GM12878 (cell line): ENCODE results near the gene MXD1. TPM values are rescaled to one million over a fixed set of nuclear protein-coding genes. Genes with fewer than 3 reads are reported as not detected.

Experiments
- ATAC-seq: fragments of 200-7000 bp; cut with Tn5 transposase; 3 replicates; pipeline ENCODE4 v1.9.1; 2020; ENCODE audit warnings: mild to moderate bottlenecking, moderate library complexity
- BruUV-seq: library from RNA; stranded (reverse); fragments of 400-500 nt; replicated peaks from 2 replicates; lab custom pipeline; 2021; lab: Mats Ljungman, UMichigan
- CTCF ChIA-PET: fragments of 300-600 bp; sonication (Branson Sonifier 250); formaldehyde crosslinking; extraction: SDS; loops from one replicate; lab custom pipeline; 2021; ENCODE audit warnings: inconsistent platforms; lab: Yijun Ruan, JAX
- POLR2A ChIA-PET: fragments of 350-600 bp; formaldehyde crosslinking; extraction: SDS; loops from one replicate; lab custom pipeline; 2021; ENCODE audit warnings: inconsistent platforms; lab: Charles Lee
- RAD21 ChIA-PET: fragments of 300-600 bp; sonication (Branson Sonifier 250); formaldehyde crosslinking; loops from one replicate; lab custom pipeline; 2023; ENCODE audit warnings: antibody characterized with exemption; ENCODE audit not compliant: unreplicated experiment; lab: Charles Lee
- SMC1A ChIA-PET: fragments of 300-600 bp; sonication (Branson Sonifier 250); formaldehyde crosslinking; loops from one replicate; lab custom pipeline; 2023; ENCODE audit not compliant: unreplicated experiment, uncharacterized antibody; lab: Charles Lee
- DNase-seq: peaks from one replicate; pipeline ENCODE4 v3.0.0-alpha.2; 2011; ENCODE audit warnings: low read depth, low spot score
- FAIRE-seq: peaks from 3 replicates; lab custom pipeline; 2011; peaks lifted over from hg19 to GRCh38; lab: Jason Lieb, UNC
- H2AFZ ChIP-seq: 2 replicates; pipeline ENCODE4 v1.6.0; 2011; ENCODE audit warnings: low read depth, low read length, control low read depth; ENCODE audit not compliant: control insufficient read depth
- H3K27ac ChIP-seq: 2 replicates; pipeline ENCODE4 v1.5.1; 2011; ENCODE audit warnings: control low read depth; ENCODE audit not compliant: control insufficient read depth, insufficient read depth
- H3K27me3 ChIP-seq, 2 experiments: replicated peaks in 1 of 2; 2 replicates each; pipeline versions ENCODE4 v1.6.0 to v1.6.1; 2011; ENCODE audit warnings: low read length in 1 of 2; ENCODE audit not compliant: control insufficient read depth in 2 of 2, insufficient read depth in 2 of 2
- H3K36me3 ChIP-seq, 2 experiments: 2 replicates each; pipeline ENCODE4 v1.5.1; 2011; ENCODE audit warnings: low read length in 1 of 2; ENCODE audit not compliant: control insufficient read depth in 2 of 2, insufficient read depth in 2 of 2
- H3K4me1 ChIP-seq: 2 replicates; pipeline ENCODE4 v1.6.1; 2011; ENCODE audit warnings: mild to moderate bottlenecking, low read length, moderate library complexity, mixed read lengths; ENCODE audit not compliant: control insufficient read depth, insufficient read depth
- H3K4me2 ChIP-seq: 2 replicates; pipeline ENCODE4 v1.6.0; 2011; ENCODE audit warnings: control low read depth; ENCODE audit not compliant: control insufficient read depth, insufficient read depth
- H3K4me3 ChIP-seq: fragments of 200-600 bp; sonication (generic); 2 replicates; pipeline ENCODE4 v1.5.1; 2016
- H3K79me2 ChIP-seq: 2 replicates; pipeline ENCODE4 v1.6.0; 2011; ENCODE audit warnings: low read length; ENCODE audit not compliant: control insufficient read depth, insufficient read depth
- H3K9ac ChIP-seq: 2 replicates; pipeline ENCODE4 v1.8.0; 2011; ENCODE audit warnings: low read length, control low read depth, mixed read lengths; ENCODE audit not compliant: control insufficient read depth, insufficient read depth
- H3K9me3 ChIP-seq: replicated peaks from 3 replicates; pipeline ENCODE4 v1.5.1; 2011; ENCODE audit warnings: mild to moderate bottlenecking, low read length; ENCODE audit not compliant: control insufficient read depth, insufficient read depth
- H4K20me1 ChIP-seq: 2 replicates; pipeline ENCODE4 v1.6.0; 2011; ENCODE audit not compliant: control insufficient read depth, insufficient read depth
- BACH1 ChIP-seq: fragments of 450-650 bp; IDR thresholded peaks from 2 replicates; pipeline ENCODE4 v1.6.1; 2017; ENCODE audit warnings: mild to moderate bottlenecking, borderline replicate concordance
- CEBPB ChIP-seq, 2 experiments: fragments of 150-350 bp in 1 of 2; IDR thresholded peaks; 2 replicates each; pipeline ENCODE4 v1.6.1; 2012 to 2014; ENCODE audit warnings: low read depth in 2 of 2, low read length in 2 of 2, borderline replicate concordance in 1 of 2, inconsistent platforms in 1 of 2
- CHD2 ChIP-seq: IDR thresholded peaks from 2 replicates; pipeline ENCODE4 v1.6.1; 2011; ENCODE audit warnings: low read depth, low read length, improper control_type of control experiment, borderline replicate concordance
- FOXM1 ChIP-seq: IDR thresholded peaks from 2 replicates; pipeline ENCODE4 v1.6.1; 2012; ENCODE audit warnings: low read depth, mild to moderate bottlenecking, inconsistent platforms, low read length, moderate library complexity
- IKZF2 ChIP-seq, 2 experiments: fragments of 450-650 bp; IDR thresholded peaks; 2 replicates each; pipeline ENCODE4 v1.6.1; 2017; ENCODE audit warnings: mild to moderate bottlenecking in 2 of 2, moderate library complexity in 2 of 2
- KAT2A ChIP-seq: conservative IDR thresholded peaks from 2 replicates; pipeline ENCODE4 v1.6.1; 2011; ENCODE audit warnings: low read depth, low read length; ENCODE audit not compliant: control insufficient read depth
- KDM1A ChIP-seq: fragments of 200-600 bp; sonication (generic); IDR thresholded peaks from 2 replicates; pipeline ENCODE4 v1.6.1; 2016; ENCODE audit warnings: borderline replicate concordance
- POU2F2 ChIP-seq: IDR thresholded peaks from 3 replicates; pipeline ENCODE4 v1.6.1; 2011; ENCODE audit warnings: low read depth, mild to moderate bottlenecking, low read length, borderline replicate concordance
- RUNX3 ChIP-seq: IDR thresholded peaks from 2 replicates; pipeline ENCODE4 v1.6.1; 2012; ENCODE audit warnings: low read length, inconsistent platforms
- SMAD5 ChIP-seq: IDR thresholded peaks from 2 replicates; pipeline ENCODE4 v1.6.1; 2016; ENCODE audit warnings: antibody characterized with exemption, low read depth
- SMARCA5 ChIP-seq: fragments of 450-650 bp; IDR thresholded peaks from 2 replicates; pipeline ENCODE4 v1.6.1; 2017; ENCODE audit warnings: mild to moderate bottlenecking
- TARDBP ChIP-seq: IDR thresholded peaks from 2 replicates; pipeline ENCODE4 v1.6.1; 2016; ENCODE audit warnings: borderline replicate concordance
- TCF12 ChIP-seq: IDR thresholded peaks from 2 replicates; pipeline ENCODE4 v1.6.1; 2011; ENCODE audit warnings: low read depth, mild to moderate bottlenecking, low read length
- YY1 ChIP-seq: IDR thresholded peaks from 2 replicates; pipeline ENCODE4 v1.6.1; 2011; ENCODE audit warnings: low read depth, mild to moderate bottlenecking, low read length
- ZNF207 ChIP-seq: fragments of 450-650 bp; IDR thresholded peaks from 2 replicates; pipeline ENCODE4 v1.6.1; 2014; ENCODE audit warnings: antibody characterized with exemption, mild to moderate bottlenecking, borderline replicate concordance
- WGBS: methylation state at CpG from one replicate; pipeline ENCODE4 v1.1.6; 2016; ENCODE audit warnings: low lambda C conversion rate; ENCODE audit not compliant: insufficient replicate concordance, insufficient coverage; ENCODE audit errors: missing lambda C conversion rate; 5-methylcytosine and 5-hydroxymethylcytosine counted together
- in situ Hi-C: fragments of 300-500 bp; cut with MboI; formaldehyde crosslinking; loops from 9 replicates; pipeline ENCODE4 v1.14.3; 2018; ENCODE audit warnings: mixed read lengths
- intact Hi-C: fragments of 100-400 bp; cut with micrococcal nuclease; formaldehyde crosslinking; loops from one replicate; pipeline ENCODE4 v1.14.2; 2022; ENCODE audit not compliant: unreplicated experiment
- polyA plus RNA-seq, 11 experiments: library from polyadenylated mRNA; depleted of rRNA in 4 of 11; unstranded in 6 of 11; stranded (reverse) in 5 of 11; fragments of >200 nt; fragmentation: Nextera tagmentation in 4 of 11; fragmentation: Illumina TruSeq in 1 of 11; extraction: Ambion mirVana in 4 of 11; extraction: Trizol in 1 of 11; gene quantifications; 1 replicate in 1 of 11; 2 replicates in 10 of 11; pipeline versions ENCODE4 v1.2.1 to v1.2.3, GENCODE V29; 2011 to 2016; ENCODE audit warnings: inconsistent platforms in 2 of 11, missing spikeins in 2 of 11, low read depth in 1 of 11
- total RNA-seq, 4 experiments: library from RNA; depleted of rRNA in 3 of 4; stranded (reverse); fragments of >200 nt in 3 of 4; fragmentation: Illumina TruSeq in 1 of 4; extraction: Trizol in 1 of 4; gene quantifications; 2 replicates each; pipeline versions ENCODE4 v1.2.1 to v1.2.3, GENCODE V29; 2013 to 2021
- TF ChIP-seq, protein P1 (sequence below): IDR thresholded peaks from 2 replicates; pipeline ENCODE4 v1.6.1; 2011; ENCODE audit warnings: mild to moderate bottlenecking, low read depth, low read length, moderate library complexity; ENCODE audit not compliant: insufficient replicate concordance
- TF ChIP-seq, protein P2 (sequence below): IDR thresholded peaks from 2 replicates; pipeline ENCODE4 v1.6.1; 2012; ENCODE audit warnings: low read depth, low read length, improper control_type of control experiment

The MXD1 gene
- total and polyA plus RNA-seq, 10 of the 15 experiments (the other 5 are each of a cell fraction or from before 2014, with no cell fraction given): 2.2 to 10.2 (median 3.3) TPM

DNA sequence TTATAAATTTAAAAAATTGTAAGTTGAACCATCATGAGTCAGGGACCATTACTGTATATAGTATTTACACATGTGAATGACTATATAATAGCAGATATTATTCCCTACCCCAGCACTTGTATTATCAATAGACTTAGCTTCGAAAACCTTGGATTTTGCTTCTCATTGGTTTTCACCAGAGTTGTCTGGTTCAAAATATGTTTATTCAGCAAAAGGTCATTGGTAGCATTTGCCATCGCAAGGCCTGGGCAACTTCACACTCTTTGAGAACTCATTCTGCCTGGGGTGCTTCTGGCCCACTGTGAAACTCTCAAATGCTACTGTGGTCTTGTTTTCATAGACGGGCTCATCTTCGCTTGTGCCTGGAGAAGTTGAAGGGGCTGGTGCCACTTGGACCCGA, 20.1 kb downstream of the MXD1 start:
- ATAC-seq: no peak
- no peak overlapping the region for H3K4me2 ChIP-seq
- intact Hi-C loops: no loop called here
- in situ Hi-C loops: no loop called here
- RAD21 ChIA-PET: no interaction called here
- TF ChIP-seq IKZF2 (IDR thresholded peaks at IDR 0.05) (no peak), RUNX3 (no peak), CEBPB (IDR thresholded peaks at IDR 0.05; ENCODE audit: borderline replicate concordance in 1 of 2, low read depth in 2 of 2, low read length in 2 of 2) (no peak), KAT2A (no peak), FOXM1 (no peak), KDM1A (no peak), POU2F2 (no peak), SMAD5 (no peak), SMARCA5 (no peak), YY1 (no peak), CHD2 (no peak), ZNF207 (no peak), TCF12 (no peak), TARDBP (no peak), BACH1 (no peak)
- TF ChIP-seq, protein P1, sequence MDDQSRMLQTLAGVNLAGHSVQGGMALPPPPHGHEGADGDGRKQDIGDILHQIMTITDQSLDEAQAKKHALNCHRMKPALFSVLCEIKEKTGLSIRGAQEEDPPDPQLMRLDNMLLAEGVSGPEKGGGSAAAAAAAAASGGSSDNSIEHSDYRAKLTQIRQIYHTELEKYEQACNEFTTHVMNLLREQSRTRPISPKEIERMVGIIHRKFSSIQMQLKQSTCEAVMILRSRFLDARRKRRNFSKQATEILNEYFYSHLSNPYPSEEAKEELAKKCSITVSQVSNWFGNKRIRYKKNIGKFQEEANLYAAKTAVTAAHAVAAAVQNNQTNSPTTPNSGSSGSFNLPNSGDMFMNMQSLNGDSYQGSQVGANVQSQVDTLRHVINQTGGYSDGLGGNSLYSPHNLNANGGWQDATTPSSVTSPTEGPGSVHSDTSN: no peak
- TF ChIP-seq, protein P2, sequence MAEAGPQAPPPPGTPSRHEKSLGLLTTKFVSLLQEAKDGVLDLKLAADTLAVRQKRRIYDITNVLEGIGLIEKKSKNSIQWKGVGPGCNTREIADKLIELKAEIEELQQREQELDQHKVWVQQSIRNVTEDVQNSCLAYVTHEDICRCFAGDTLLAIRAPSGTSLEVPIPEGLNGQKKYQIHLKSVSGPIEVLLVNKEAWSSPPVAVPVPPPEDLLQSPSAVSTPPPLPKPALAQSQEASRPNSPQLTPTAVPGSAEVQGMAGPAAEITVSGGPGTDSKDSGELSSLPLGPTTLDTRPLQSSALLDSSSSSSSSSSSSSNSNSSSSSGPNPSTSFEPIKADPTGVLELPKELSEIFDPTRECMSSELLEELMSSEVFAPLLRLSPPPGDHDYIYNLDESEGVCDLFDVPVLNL: no peak
- TF ChIP-seq, all 136 proteins: peak for 0
- Histone ChIP-seq H4K20me1 (no peaks in the 10 kb centered on the region), H3K36me3 (peaks cover 0 to 18% of the 10 kb centered on the region in 2 experiments; a peak in 3 of 4 replicates), H3K27me3 (no peaks in the 10 kb centered on the region), H3K79me2 (no peaks in the 10 kb centered on the region), H3K4me3 (no peak overlapping the region), H3K4me1 (peaks cover 17% of the 10 kb centered on the region), H2AFZ (no peak overlapping the region), H3K27ac (no peak overlapping the region), H3K9ac (no peak overlapping the region), H3K9me3 (no peaks in the 10 kb centered on the region)
- DNase-seq: no peak
- POLR2A ChIA-PET: interaction anchor here (0.6 kb wide), 1 partner anchor 237 kb away, joined by 3 read pairs; no protein-coding TSS in a partner anchor
- no TSS peak for BruUV-seq
- WGBS: 86% methylated on average over 5 of the region's 5 CpGs
- CTCF ChIA-PET: interaction anchor here (1.2 kb wide), 1 partner anchor 12 kb away, joined by 3 read pairs; no protein-coding TSS in a partner anchor
- SMC1A ChIA-PET: interaction anchor here (0.6 to 2.3 kb wide), 5 partner anchors 15 to 296 kb away, joined by 3 to 14 read pairs (median 4); no protein-coding TSS in a partner anchor
- no peak for FAIRE-seq
